ENCODE results near the gene SCMH1.

DNA sequence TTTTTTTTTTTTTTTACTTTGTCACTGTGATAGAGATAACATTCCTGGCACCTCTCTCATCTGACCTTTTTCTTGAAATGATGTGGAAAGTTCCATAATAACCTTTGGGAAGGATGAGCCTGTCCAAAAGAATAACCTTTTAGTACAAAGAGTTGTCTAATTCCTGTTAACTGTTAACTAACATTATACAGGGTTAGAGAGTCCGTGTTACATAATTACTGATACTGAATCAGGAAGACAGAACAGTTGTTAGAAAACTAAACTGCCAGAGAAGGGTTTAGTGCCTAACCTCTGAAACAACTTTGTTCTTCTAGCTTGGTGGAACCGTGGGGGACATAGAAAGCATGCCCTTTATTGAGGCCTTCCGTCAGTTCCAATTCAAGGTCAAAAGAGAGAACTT, 253.8 kb downstream of the SCMH1 start:
- no peak for TF ChIP-seq EZH2phosphoT487 (IDR thresholded peaks at IDR 0.05; ENCODE audit: low read depth)
- TF ChIP-seq, protein P1, sequence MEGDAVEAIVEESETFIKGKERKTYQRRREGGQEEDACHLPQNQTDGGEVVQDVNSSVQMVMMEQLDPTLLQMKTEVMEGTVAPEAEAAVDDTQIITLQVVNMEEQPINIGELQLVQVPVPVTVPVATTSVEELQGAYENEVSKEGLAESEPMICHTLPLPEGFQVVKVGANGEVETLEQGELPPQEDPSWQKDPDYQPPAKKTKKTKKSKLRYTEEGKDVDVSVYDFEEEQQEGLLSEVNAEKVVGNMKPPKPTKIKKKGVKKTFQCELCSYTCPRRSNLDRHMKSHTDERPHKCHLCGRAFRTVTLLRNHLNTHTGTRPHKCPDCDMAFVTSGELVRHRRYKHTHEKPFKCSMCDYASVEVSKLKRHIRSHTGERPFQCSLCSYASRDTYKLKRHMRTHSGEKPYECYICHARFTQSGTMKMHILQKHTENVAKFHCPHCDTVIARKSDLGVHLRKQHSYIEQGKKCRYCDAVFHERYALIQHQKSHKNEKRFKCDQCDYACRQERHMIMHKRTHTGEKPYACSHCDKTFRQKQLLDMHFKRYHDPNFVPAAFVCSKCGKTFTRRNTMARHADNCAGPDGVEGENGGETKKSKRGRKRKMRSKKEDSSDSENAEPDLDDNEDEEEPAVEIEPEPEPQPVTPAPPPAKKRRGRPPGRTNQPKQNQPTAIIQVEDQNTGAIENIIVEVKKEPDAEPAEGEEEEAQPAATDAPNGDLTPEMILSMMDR (IDR thresholded peaks at IDR 0.05; ENCODE audit: low read depth, low read length): no peak

Measured in OCI-LY3 (cell line).